Cardiac fibroblast (primary cell): ENCODE measurements around the gene KRT26.

Source experiments
- DNase-seq, 2 donors: peaks; one replicate each; pipeline versions ENCODE4 v3.0.0 to v3.0.0-alpha.2; 2010; ENCODE audit warnings: low read depth in 2 of 2
- H3K4me3 ChIP-seq, 2 donors: replicated peaks in 1 of 2; 1 replicate in 1 of 2; 2 replicates in 1 of 2; pipeline ENCODE4 v1.5.1; 2011; ENCODE audit warnings: low read depth in 2 of 2, low read length in 2 of 2, mild to moderate bottlenecking in 2 of 2, moderate library complexity in 1 of 2
- CTCF ChIP-seq: IDR thresholded peaks from one replicate; pipeline ENCODE4 v1.5.1; 2011; ENCODE audit warnings: low read depth, mild to moderate bottlenecking, low read length, inconsistent platforms

Gene KRT26

DNA sequence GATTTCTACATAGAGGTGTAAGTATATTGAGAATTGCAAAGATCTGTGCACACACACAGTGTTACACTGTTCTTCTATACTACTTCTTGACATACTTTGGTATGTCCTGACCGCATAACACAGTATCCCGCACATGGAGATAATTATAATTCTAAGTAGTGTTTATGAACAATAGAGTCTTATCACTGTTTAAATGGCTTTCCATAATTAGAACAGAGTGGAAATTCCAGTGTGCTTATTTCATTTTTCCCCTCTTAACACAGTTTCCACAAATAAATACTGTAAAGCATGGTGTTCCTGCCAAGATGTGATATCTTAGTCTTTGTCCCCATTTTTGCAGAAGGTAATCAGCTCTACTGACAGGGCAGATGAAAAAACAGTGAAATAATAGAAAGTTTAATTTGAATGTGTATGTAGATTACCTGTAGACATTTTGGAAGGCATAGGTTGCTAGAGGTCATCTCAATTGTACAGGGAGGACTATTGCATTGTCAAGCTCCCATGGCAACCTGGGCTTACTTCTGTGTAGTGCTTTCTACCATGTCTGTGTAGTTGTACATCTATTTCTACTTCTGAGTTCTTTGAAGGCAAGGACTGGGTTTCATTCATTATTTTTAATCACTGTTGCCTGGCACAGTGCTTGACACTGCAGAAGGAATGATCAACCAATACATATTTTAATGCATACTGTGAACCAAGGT, 37.9 kb upstream of the KRT26 start:
- no peak overlapping the region for H3K4me3 ChIP-seq
- no peak for TF ChIP-seq CTCF
- peak in 1 of 2 donors; percentile 31 for DNase-seq

GRCh38 chr17:40806131-40806530, 34.1 kb upstream of the KRT26 start:
- DNase-seq = no peak

DNA sequence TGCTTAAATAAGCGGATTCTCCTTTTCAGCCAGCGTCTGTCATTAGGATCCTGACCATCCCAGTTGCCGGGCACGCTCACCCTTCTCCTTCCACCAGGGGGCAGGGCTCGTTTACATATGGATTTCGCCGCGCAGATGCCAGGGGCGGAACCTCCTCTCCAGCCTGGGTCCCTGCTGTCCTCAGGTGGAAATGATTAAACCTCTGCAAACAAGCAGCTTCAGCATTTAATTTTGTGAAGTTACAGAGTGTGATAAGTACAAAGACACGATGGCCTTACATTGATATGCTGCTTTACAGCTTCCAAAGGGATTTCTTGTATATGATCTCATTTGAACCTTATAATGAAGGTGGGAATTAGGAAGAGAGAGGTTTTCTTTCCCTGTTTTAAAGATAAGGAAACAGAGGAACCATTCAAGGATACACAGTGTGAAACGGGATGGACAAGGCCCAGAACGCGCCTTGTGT, 31.6 kb upstream of the KRT26 start:
- H3K4me3 ChIP-seq = no peak overlapping the region
- peak; percentile 72 to 75 for DNase-seq
- peak; percentile 91 for TF ChIP-seq CTCF

More at GRCh38 chr17:40806131-40806530, 34.1 kb upstream of the KRT26 start:
- no peak for TF ChIP-seq CTCF
- H3K4me3 ChIP-seq = no peak overlapping the region

DNA sequence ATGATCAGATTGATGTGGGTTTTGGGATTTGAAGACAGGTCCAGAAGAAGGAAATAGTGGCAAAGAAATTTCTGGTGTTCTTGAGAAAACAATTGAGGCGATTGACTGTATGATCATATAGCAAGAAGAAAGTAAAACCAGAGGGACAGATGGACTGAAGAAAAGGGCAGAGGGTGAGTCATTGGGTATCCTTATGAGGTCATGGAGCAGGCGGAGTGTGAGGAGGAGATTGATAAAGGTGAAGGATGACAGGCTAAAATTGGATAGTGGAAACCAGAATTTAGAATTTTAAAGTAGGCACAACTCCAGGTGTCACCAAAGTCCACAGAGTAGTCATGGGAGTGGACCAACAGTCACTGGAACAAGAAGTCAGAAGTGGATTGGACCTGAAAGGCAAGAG, 29.2 kb upstream of the KRT26 start:
- no peak for DNase-seq
- H3K4me3 ChIP-seq = no peak overlapping the region
- TF ChIP-seq CTCF = no peak

DNA sequence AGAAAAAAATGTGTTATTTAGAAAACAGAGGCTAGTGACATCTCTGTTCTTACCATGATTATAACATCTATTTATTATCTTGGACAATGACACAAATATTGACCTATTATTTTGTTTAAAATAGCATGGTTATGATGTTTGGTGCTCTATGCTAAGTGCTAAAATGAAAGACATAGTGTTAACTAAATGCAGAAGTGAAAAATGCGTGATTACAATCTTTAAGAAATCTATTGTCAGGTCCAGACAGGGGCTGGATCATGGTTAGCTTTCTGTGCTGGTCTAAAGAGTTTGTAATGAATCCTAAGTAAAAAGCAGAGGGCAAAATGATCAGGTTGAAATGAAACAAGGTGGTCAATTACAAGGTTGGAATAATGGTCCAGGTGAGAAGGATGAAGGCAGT, 28.4 kb upstream of the KRT26 start:
- no peak for DNase-seq
- no peak overlapping the region for H3K4me3 ChIP-seq
- no peak for TF ChIP-seq CTCF

GRCh38 chr17:40799859-40800258, 27.9 kb upstream of the KRT26 start, which contains the start of gene KRT28:
KRT28 (minus strand) TSS chr17:40799959; CDS start chr17:40799893, 66 bp downstream.
- TF ChIP-seq CTCF = no peak
- DNase-seq = no peak
- no peak within 1 kb of the TSS for H3K4me3 ChIP-seq

- TF ChIP-seq CTCF = no peak
- H3K4me3 ChIP-seq = no peak overlapping the region
- no peak for DNase-seq
Observed at GRCh38 chr17:40796846-40797245, 24.8 kb upstream of the KRT26 start.
